ENCODE measurements around the gene CIDEB. TPM values are rescaled to one million over a fixed set of nuclear protein-coding genes. Genes with fewer than 3 reads are reported as not detected.

CIDEB gene
- total RNA-seq, 2 donors from 2014 or later = 19.1 to 34.0 TPM

DNA sequence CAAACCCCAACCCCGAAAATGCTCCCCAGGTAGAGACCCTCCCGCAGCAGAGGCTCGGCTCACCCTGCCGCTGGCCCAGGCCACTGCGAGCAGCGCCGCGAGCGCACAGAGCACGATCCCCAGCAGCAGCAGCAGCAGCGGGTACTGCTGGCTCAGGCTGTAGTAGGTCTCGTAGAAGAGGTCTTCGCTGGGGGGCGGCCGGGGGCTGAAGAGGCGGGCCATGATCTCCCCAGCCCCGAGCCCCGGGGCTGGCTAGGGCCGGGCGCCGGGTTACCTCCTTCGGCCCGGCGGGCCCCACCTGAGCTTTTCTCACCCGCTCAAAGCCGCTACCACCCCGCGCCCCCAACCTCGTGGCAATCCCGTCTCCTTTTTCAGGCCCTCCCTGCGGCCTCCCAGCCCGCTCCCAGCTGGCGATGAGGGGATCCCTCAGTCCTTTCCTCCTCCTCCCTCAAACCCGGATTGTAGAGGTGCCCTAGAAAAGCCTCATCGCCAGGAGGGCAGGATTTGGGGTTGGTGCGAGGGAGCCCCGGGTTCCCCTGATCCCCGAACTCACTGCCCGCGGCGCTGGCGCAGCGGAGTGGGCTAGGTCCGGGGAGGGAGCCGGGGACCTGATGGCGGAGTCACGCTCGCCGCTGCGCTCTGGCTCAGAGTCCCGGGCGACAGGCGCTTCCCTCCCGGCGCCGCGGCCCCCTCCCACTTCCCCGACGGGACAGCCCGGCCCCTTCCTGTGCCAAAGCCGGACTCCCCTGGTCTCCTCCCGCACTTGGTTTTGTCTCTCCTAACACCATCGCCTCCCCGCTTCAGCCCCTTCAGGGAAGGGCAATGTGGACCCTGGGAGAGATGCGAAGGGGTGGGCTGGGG is 26.9 kb upstream of the CIDEB start, which contains the start of gene ADCY4:
Gene ADCY4, minus strand, starts transcription at position 641 of the 861 bp plus-strand sequence. Its CDS starts 419 bp downstream, at position 222.
- peaks cover 49% of the 10 kb centered on the region for H3K4me1 ChIP-seq
- peak within 1 kb of the TSS in 1 of 4 donors; percentile 44 for H3K27ac ChIP-seq
- peaks cover 4 to 5% of the 10 kb centered on the region in 2 donors for H3K27me3 ChIP-seq
- TF ChIP-seq, protein P1, sequence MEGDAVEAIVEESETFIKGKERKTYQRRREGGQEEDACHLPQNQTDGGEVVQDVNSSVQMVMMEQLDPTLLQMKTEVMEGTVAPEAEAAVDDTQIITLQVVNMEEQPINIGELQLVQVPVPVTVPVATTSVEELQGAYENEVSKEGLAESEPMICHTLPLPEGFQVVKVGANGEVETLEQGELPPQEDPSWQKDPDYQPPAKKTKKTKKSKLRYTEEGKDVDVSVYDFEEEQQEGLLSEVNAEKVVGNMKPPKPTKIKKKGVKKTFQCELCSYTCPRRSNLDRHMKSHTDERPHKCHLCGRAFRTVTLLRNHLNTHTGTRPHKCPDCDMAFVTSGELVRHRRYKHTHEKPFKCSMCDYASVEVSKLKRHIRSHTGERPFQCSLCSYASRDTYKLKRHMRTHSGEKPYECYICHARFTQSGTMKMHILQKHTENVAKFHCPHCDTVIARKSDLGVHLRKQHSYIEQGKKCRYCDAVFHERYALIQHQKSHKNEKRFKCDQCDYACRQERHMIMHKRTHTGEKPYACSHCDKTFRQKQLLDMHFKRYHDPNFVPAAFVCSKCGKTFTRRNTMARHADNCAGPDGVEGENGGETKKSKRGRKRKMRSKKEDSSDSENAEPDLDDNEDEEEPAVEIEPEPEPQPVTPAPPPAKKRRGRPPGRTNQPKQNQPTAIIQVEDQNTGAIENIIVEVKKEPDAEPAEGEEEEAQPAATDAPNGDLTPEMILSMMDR (IDR thresholded peaks at IDR 0.05) = no peak
- peak in 2 of 3 donors; percentile 31 to 42 for TF ChIP-seq POLR2A (IDR thresholded peaks at IDR 0.05)
- no peaks in the 10 kb centered on the region for H3K9me3 ChIP-seq
- H3K4me3 ChIP-seq = no peak within 1 kb of the TSS
- no peaks in the 10 kb centered on the region for H3K36me3 ChIP-seq (replicated peaks in 1 of 2; ENCODE audit: insufficient read depth in 1 of 2, low read depth in 2 of 2)
- intact Hi-C loops (cut with DNase I) = loop anchor here (10.0 kb wide), 1 partner anchor 100 kb away; no protein-coding TSS in a partner anchor
- DNase-seq (no peak), ATAC-seq (no peak)
- WGBS, 2 donors = 12 to 22% methylated on average over 16 to 63 of the region's 65 CpGs

DNA sequence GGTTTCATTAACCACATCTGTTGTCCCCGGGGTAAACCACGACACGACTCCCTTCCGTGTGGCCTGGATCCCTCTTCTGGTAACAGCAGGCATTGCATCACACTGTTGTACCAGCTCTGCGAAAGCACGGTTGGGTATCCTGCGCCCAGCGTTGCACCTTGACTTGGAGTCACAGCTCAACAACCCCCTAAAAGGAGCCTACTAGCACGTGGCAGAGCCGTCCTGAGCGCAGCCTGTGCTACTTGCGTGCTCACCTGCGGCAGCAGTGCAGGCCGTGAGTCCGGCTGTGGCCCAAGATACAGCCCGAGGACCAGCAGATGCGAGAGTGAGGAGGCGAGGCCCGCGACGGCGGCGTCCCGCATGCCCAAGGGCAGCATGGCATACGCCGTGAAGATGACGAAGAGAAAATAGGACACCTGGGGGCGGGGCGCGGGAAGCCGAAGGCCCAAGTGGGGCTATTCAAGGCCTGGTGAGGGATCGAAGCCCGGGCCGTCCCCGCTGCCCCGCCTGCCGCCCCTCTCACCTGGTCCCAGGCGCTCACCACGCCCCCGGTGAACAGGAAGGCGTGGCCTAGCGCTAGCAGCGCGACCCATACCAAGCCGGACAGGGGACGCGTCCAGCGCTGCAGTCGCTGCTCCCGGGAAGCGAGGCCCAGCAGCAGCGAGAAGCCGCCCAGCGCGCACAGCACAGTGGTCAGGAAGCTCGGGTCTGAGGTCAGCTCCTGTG is 24.7 kb upstream of the CIDEB start:
- ATAC-seq = peak; percentile 82
- no peaks in the 10 kb centered on the region for H3K36me3 ChIP-seq (replicated peaks in 1 of 2; ENCODE audit: insufficient read depth in 1 of 2, low read depth in 2 of 2)
- H3K4me3 ChIP-seq = no peak overlapping the region
- intact Hi-C loops (cut with DNase I) = loop anchor here (10.0 kb wide), 1 partner anchor 102 kb away; no protein-coding TSS in a partner anchor
- H3K4me1 ChIP-seq = peaks cover 35% of the 10 kb centered on the region
- no peak overlapping the region for H3K27ac ChIP-seq
- H3K9me3 ChIP-seq = no peaks in the 10 kb centered on the region
- peak; percentile 78 to 83 (median 82) for DNase-seq
- 17 to 18% methylated on average over 40 to 55 of the region's 56 CpGs for WGBS, 2 donors
- peaks cover 4 to 5% of the 10 kb centered on the region in 2 donors for H3K27me3 ChIP-seq
- TF ChIP-seq, protein P1 (IDR thresholded peaks at IDR 0.05) = peak; percentile 60 to 88 (median 73)
- TF ChIP-seq POLR2A (IDR thresholded peaks at IDR 0.05) = no peak

DNA sequence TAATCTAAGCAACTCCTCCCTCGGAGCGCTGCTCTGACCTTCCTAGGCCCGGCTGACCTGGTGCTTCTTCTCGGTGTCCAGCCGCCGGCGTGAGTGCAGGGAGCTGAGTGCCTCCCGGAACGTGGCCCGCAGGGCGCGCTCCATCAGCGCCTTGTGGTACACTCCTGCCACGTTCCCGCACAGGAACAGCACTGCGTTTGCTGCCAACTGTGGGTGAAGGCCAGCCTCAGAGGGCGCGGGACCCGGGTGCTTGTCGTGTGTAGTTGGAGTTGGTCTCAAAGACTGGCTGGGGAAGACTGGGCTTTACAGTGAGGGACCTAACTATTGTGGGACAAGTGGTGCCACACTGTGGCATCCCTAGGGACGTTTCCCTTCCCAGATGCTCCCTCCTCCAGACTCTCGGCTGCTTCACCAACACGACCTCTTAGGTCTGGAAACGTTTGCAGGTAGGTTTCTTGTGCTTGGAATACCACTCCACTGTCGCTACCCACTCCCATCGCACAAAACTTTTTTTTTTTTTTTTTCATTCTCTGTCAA is 24.0 kb upstream of the CIDEB start:
- 39 to 47% methylated on average over 26 of the region's 26 CpGs for WGBS, 2 donors
- Histone ChIP-seq H3K9me3 (no peaks in the 10 kb centered on the region), H3K27ac (no peak overlapping the region), H3K27me3 (peaks cover 4 to 5% of the 10 kb centered on the region in 2 donors), H3K4me3 (no peak overlapping the region), H3K4me1 (peaks cover 35% of the 10 kb centered on the region), H3K36me3 (replicated peaks in 1 of 2; ENCODE audit: insufficient read depth in 1 of 2, low read depth in 2 of 2) (no peaks in the 10 kb centered on the region)
- no peak for DNase-seq
- ATAC-seq = no peak
- TF ChIP-seq, protein P1 (IDR thresholded peaks at IDR 0.05) = no peak
- TF ChIP-seq POLR2A (IDR thresholded peaks at IDR 0.05) = no peak
- intact Hi-C loops (cut with DNase I) = loop anchor here (10.0 kb wide), 1 partner anchor 103 kb away; no protein-coding TSS in a partner anchor

DNA sequence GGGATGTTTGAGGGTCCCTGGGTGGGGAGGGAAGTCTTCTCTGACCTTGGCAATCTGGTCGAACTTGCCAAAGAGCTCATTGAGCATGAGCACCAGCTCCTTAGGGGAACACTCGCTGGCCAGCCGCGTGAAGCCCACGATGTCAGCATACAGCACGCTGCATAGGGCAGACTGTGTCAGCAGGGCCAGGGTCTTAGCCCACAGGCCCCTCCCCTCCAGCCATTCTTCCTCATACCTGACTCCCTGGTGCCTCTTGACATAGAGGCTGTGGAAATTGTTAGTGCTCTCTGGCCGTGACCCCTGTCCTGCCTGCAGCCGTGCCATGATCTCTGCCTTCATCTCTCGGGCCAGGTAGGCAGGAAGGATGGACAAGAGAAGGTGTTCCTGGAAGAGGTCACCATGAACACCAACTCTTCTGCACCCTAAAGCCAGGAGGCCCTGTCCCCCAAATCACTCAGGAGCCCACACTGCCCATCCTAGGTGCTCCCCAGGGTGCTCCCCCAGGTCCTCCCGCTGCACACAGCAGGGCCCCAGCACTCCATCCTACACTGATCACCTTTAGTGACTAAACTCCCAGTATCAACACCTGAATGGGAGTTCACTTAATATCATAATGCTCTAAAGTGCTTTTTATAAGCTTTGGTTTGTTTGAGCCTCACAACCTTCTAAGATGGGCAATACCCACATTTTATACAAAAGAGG is 23.3 kb upstream of the CIDEB start:
- Histone ChIP-seq H3K27me3 (peaks cover 4 to 5% of the 10 kb centered on the region in 2 donors), H3K9me3 (no peaks in the 10 kb centered on the region), H3K4me3 (no peak overlapping the region), H3K27ac (no peak overlapping the region), H3K4me1 (peaks cover 35% of the 10 kb centered on the region), H3K36me3 (replicated peaks in 1 of 2; ENCODE audit: insufficient read depth in 1 of 2, low read depth in 2 of 2) (no peaks in the 10 kb centered on the region)
- no peak for DNase-seq
- TF ChIP-seq, protein P1 (IDR thresholded peaks at IDR 0.05) = no peak
- no peak for TF ChIP-seq POLR2A (IDR thresholded peaks at IDR 0.05)
- intact Hi-C loops (cut with DNase I) = loop anchor here (10.0 kb wide), 1 partner anchor 104 kb away; no protein-coding TSS in a partner anchor
- 56 to 85% methylated on average over 3 to 10 of the region's 10 CpGs for WGBS, 2 donors
- ATAC-seq = no peak

All from body of pancreas (tissue), 4 donors.